Cardiac muscle cell (in vitro differentiated cells and primary cell): Measurements from ENCODE around the gene MYCBP2. TPM values are rescaled to one million over a fixed set of nuclear protein-coding genes. Genes with fewer than 3 reads are reported as not detected.

ENCODE experiments used
- DNase-seq, 2 donors: peaks; one replicate each; pipeline versions ENCODE4 v3.0.0 to v3.0.0-alpha.2; 2010 to 2017; ENCODE audit warnings: low read depth in 1 of 2, low spot score in 1 of 2
- H3K27ac ChIP-seq: fragments of 200-600 bp; sonication (generic); 2 replicates; pipeline ENCODE4 v1.5.1; 2016
- H3K27me3 ChIP-seq: fragments of 200-600 bp; sonication (generic); 2 replicates; pipeline ENCODE4 v1.6.0; 2016; ENCODE audit warnings: control low read depth
- H3K36me3 ChIP-seq: fragments of 200-600 bp; sonication (generic); 2 replicates; pipeline ENCODE4 v1.5.1; 2016; ENCODE audit warnings: control low read depth
- H3K4me1 ChIP-seq: fragments of 200-600 bp; sonication (generic); 2 replicates; pipeline ENCODE4 v1.8.1; 2017; ENCODE audit warnings: low read depth, mild to moderate bottlenecking, mixed run types
- H3K4me3 ChIP-seq: fragments of 200-600 bp; sonication (generic); 2 replicates; pipeline ENCODE4 v1.5.1; 2016; ENCODE audit warnings: mild to moderate bottlenecking
- H3K9me3 ChIP-seq: fragments of 200-600 bp; sonication (generic); 2 replicates; pipeline ENCODE4 v1.5.1; 2017; ENCODE audit warnings: low read depth, mild to moderate bottlenecking, control low read depth
- polyA plus RNA-seq: library from polyadenylated mRNA; unstranded; fragments of >200 nt; fragmentation: Nextera tagmentation; extraction: Ambion mirVana; gene quantifications from 2 replicates; pipeline ENCODE4 v1.2.1, GENCODE V29; 2016
- total RNA-seq: library from RNA; depleted of rRNA; stranded (reverse); fragments of >200 nt; gene quantifications from 2 replicates; pipeline ENCODE4 v1.2.3, GENCODE V29; 2016
- TF ChIP-seq, protein P1 (sequence below): IDR thresholded peaks from 2 replicates; pipeline ENCODE4 v1.5.1; 2012; ENCODE audit warnings: low read depth, mild to moderate bottlenecking, low read length

Gene MYCBP2
- total and polyA plus RNA-seq, 2 experiments from 2014 or later = 19.8 to 51.1 TPM

DNA sequence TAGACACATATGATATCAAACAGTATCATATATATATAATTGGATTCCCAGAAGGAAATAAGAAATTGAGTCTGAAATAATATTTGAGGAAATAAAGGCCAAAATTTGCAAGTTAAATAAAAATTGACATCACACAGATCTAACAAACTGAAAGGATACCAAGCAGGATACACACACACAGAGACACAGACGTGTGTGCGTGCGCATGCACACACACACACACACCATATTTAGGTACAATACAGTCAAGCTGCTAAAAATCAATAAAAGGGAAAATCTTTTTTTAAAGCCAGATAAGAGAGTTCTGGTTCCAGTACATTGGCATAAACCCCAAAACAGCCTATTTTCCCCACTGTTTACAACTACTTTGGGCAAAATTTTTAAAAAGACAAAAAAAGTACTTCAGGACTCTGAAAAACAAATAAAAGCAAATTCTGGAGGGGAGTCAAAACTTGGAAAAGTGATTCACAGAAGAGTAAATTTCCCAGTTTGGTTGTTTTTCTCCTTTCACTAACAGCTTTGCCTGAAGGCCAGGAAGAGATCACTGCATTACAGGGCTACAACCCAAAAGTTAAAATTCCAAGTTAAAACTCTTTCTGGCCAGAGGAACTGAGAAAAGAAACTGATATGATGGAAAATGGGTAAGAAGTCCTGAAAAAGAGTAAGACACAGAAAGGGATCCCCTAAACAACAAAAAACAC, 16.2 kb downstream of the MYCBP2 start:
- no peak overlapping the region for H3K27ac ChIP-seq
- no peak overlapping the region for H3K4me3 ChIP-seq
- TF ChIP-seq, protein P1, sequence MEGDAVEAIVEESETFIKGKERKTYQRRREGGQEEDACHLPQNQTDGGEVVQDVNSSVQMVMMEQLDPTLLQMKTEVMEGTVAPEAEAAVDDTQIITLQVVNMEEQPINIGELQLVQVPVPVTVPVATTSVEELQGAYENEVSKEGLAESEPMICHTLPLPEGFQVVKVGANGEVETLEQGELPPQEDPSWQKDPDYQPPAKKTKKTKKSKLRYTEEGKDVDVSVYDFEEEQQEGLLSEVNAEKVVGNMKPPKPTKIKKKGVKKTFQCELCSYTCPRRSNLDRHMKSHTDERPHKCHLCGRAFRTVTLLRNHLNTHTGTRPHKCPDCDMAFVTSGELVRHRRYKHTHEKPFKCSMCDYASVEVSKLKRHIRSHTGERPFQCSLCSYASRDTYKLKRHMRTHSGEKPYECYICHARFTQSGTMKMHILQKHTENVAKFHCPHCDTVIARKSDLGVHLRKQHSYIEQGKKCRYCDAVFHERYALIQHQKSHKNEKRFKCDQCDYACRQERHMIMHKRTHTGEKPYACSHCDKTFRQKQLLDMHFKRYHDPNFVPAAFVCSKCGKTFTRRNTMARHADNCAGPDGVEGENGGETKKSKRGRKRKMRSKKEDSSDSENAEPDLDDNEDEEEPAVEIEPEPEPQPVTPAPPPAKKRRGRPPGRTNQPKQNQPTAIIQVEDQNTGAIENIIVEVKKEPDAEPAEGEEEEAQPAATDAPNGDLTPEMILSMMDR = no peak
- H3K27me3 ChIP-seq = no peaks in the 10 kb centered on the region
- no peak for DNase-seq
- H3K9me3 ChIP-seq = no peaks in the 10 kb centered on the region
- H3K4me1 ChIP-seq = no peaks in the 10 kb centered on the region
- no peaks in the 10 kb centered on the region for H3K36me3 ChIP-seq

DNA sequence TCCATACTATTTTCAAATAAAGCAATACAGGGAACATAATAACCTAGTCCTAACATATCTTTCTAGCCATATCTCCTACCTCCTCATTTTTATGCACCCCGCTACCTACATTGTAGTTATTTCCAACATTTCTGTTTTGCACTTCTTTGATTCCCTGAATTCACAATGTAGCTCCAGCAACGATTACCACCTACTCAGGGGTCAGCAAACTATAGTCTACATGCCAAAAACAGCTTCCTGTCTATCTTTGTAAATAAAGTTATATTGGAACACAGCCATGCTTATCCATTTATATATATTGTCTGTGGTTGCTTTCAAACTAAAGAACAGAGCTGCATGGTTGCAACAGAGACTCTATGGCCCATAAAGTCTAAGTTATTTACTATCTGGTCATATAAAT, 16.7 kb downstream of the MYCBP2 start:
- Histone ChIP-seq H3K27me3 (no peaks in the 10 kb centered on the region), H3K36me3 (no peaks in the 10 kb centered on the region), H3K9me3 (no peaks in the 10 kb centered on the region), H3K4me3 (no peak overlapping the region), H3K4me1 (no peaks in the 10 kb centered on the region), H3K27ac (no peak overlapping the region)
- TF ChIP-seq, protein P1 = no peak
- DNase-seq = no peak

DNA sequence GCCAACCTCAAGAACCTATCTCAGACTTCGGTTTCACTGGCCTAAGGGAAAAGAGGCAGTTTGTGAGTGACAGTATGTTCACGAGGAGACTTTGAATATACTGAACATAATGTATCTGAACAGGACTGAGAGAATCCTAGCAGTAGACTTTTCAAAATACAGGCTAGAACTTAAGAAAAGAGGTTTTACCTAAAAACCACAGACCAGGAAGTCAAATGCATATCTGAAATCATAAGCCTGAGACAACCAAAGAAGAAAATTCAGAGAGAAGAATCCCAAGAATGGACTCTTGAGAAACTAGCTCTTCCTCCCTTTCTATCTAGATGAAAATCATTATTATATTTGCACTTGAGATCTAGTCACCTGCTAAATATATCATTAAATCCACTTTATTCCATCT, 17.6 kb downstream of the MYCBP2 start:
- Histone ChIP-seq H3K36me3 (no peaks in the 10 kb centered on the region), H3K4me1 (no peaks in the 10 kb centered on the region), H3K27me3 (no peaks in the 10 kb centered on the region), H3K4me3 (no peak overlapping the region), H3K27ac (no peak overlapping the region), H3K9me3 (no peaks in the 10 kb centered on the region)
- no peak for DNase-seq
- TF ChIP-seq, protein P1 = no peak

DNA sequence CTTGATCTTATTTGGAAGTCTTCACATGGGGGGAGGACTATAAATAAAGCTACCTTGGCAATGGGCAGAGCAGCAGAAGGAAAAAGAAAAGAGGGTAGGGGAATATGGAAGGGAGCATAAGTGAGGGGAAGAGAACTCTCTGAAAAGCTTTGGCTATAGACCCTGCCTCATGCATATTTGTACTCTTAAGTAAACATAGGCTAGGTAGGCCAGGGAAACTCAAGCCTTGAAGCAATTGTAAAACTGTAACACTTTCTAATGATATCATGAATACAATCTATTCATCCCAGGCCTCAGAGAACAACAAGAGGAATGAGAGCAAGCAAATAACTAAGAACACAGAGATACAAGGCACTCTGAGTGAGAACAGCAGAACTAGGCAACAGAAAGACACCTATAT, 20.4 kb downstream of the MYCBP2 start:
- no peaks in the 10 kb centered on the region for H3K4me1 ChIP-seq
- H3K27me3 ChIP-seq = no peaks in the 10 kb centered on the region
- TF ChIP-seq, protein P1 = no peak
- DNase-seq = no peak
- no peaks in the 10 kb centered on the region for H3K36me3 ChIP-seq
- no peak overlapping the region for H3K4me3 ChIP-seq
- H3K27ac ChIP-seq = no peak overlapping the region
- H3K9me3 ChIP-seq = no peaks in the 10 kb centered on the region

DNA sequence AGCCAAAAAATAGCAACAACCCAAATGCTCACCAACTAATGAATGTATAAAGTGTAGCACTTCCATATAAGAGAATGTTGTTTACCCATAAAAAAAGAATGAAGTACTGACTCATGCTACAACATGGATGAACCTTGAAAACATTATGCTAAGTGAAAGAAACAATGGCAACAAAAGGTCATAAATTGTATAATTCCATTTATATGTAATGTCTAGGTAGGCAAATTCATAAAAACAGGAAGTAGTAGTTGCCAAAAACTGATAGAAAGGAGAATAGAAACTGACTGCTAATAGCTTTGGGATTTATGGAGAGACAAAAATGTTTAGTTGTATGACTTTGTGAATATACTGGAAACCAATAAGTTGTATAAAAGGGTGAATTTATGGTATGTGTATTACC, 21.6 kb downstream of the MYCBP2 start:
- TF ChIP-seq, protein P1 = no peak
- DNase-seq = no peak
- no peaks in the 10 kb centered on the region for H3K9me3 ChIP-seq

More for the DNA sequence above, 21.6 kb downstream of the MYCBP2 start:
- H3K4me3 ChIP-seq = no peak overlapping the region
- no peak overlapping the region for H3K27ac ChIP-seq
- H3K27me3 ChIP-seq = no peaks in the 10 kb centered on the region
- H3K4me1 ChIP-seq = no peaks in the 10 kb centered on the region
- H3K36me3 ChIP-seq = no peaks in the 10 kb centered on the region
